Measurements from ENCODE around the gene E2F8.

The E2F8 gene

DNA sequence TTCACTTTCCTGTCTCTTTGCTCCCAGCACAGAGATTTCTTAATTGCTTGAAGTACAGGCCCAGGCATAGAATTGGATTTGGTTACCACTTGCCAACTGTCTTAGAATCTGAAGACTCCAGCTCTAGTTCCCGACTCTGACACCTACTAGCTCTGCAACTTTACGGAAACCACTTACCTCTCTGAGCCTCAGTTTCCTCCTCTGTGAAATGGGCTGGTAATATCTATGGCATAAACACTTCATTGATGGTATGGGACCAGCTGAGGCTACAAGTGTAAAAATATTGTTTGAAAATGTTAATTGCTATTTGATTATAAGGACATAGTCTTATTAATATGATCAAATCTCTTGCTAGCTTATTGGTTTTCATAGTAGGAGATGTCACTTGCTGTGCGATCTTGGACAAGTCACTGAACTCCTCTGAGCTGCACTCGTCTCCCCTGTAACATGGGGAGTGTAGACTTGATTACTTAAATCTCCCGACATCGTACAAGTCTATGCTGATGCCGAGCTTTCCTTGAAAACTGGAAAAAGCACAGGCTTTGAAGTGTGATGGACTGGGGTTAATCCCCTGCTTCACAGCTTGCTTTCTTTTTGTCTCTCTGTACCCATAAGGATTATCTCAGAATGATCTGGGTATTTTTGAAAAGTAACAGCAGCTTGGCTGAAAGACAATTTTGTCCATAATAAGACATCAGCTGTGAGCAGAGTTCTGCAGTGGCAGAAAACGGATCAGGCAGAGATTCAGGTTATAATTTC, 11.8 kb upstream of the E2F8 start:
- no peak for DNase-seq

DNA sequence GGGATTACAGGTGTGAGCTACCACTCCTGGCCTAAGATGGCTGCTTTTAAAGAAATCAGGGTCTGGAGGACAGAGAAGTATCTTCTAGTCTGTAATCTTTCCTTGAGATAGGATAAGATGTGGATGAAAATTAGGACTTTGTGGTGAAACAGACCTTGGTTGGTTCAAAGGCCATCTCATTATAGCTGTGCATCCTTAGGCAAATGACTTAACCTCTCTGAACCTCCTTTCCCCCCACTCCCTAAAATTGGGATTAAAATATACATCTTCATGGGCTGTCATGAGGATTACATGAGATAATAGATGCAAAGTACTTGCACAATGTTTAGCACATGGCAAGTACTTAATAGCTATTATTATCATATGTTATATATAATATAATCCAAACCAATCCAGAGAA, 10.8 kb upstream of the E2F8 start:
- no peak for DNase-seq

DNA sequence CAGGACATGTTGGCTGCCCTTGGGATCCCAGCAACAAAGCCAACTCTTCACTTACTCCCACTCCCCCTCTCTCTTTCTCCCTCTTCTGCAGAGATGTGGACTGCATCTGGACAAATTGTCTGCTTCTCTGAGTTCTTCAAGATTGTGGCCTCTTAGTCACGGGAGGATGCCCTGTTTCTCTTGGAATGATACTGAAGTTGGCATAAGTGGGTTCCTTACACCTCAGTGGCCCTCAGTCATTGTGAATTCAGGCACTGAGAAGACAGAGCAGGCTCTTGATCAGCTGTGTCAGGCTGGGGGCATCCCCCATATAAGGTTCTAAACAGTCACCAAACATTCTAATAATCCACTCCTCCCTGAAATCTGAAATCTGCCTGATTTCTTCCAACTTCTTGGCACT, 6.1 kb upstream of the E2F8 start:
- DNase-seq: no peak

GRCh38 chr11:19245351-19245750, 4.6 kb upstream of the E2F8 start:
- DNase-seq: no peak

- no peak for DNase-seq
Observed at GRCh38 chr11:19244621-19245020, 3.9 kb upstream of the E2F8 start.

DNA sequence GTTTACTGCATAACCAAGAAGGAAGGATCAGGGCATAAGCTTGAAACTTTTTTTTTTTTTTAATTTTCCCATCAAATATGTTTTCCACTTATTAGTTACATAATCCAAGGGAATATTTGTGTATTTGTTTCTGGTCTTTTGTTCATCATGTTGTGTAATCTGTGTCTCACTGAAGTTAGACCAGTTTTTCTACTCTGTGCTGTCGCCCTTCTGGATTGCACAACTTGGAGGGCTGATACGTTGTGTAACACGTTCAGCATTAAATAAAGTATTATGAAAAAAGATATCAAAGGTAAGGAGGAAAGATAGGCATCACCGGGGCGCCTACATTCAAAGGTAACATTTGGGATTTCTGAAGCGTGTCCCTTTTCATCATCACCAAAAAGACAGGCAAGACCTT, 3.3 kb upstream of the E2F8 start:
- no peak for DNase-seq

GRCh38 chr11:19243613-19244012, 2.9 kb upstream of the E2F8 start:
- DNase-seq: no peak

GRCh38 chr11:19243143-19243542, 2.4 kb upstream of the E2F8 start:
- DNase-seq: no peak

- no peak for DNase-seq
Observed at GRCh38 chr11:19242179-19242932, 1.6 kb upstream of the E2F8 start.

- no peak for DNase-seq
Observed at GRCh38 chr11:19241260-19242178, 774 bp upstream of the E2F8 start.

DNA sequence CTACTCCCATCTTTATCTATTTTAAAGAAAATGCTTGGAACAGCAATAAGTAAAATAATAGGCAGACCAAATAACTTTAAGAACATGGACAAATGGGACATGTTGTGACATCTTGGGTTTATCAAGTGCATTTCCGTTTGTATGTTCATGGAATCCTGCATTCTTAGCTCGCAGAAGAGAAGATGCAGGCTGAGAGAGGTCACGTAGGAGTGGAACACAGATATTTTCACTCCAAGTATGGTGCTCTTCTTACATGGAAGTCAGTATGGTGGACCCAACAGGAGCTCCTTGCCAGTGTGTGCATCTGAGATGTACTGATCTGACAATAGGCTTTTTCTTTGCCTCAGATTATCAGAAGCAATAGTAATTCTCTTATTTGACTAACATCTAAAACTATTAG, 1.7 kb downstream of the E2F8 start:
- no peak for DNase-seq

GRCh38 chr11:19237813-19238212, 2.9 kb downstream of the E2F8 start:
- DNase-seq: no peak

DNA sequence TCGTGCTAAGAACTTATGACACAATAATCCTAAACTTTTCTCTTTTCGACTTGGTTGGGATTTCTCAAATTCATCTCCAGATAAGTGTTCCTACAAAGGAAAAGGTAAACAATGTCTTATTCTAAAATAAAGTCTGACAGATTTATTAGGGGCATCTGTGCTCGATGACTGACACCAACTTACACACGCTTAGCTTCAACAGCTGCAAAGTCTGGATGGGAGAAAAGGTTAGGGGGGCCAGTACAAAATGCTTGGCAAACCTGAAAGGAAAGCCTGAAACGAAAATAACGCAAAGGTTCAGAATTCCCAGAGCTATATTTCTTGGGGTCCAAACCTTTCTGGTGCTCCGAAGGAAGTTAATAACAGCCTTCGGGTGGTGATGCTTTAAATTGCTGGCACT, 3.4 kb downstream of the E2F8 start:
- no peak for DNase-seq

GRCh38 chr11:19234231-19234817, 6.4 kb downstream of the E2F8 start:
- no peak for DNase-seq

DNA sequence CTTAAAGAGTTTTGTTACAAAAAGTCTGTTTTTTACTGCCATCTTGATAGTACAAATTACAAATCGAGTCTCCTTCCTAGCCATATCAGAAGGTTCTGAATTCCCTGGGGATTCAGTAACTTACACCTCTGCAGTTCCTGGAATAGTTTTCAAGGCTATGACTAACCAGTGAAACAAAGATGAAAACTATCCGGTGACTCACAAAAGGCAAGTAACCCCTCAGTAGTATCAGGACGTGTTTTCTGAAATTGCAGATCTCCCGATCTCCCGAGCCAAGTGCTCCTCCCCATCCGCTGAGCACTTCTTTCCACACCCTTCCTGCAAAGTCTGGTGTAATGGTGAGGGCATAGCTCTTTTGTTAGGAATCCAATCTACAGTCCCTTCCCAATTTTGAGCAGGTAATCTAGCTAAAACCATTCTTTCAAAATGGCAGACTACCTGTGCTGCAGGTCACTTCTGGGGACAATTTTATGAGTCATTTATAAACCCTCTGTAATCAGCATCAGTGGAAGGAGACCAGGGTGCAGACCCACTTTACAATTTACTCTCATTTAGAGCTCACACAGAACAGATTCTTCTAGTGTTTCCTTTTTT, 7.7 kb downstream of the E2F8 start:
- no peak for DNase-seq

GRCh38 chr11:19229671-19230070, 11.1 kb downstream of the E2F8 start:
- DNase-seq: no peak

GRCh38 chr11:19228968-19229367, 11.8 kb downstream of the E2F8 start:
- DNase-seq: no peak

DNA sequence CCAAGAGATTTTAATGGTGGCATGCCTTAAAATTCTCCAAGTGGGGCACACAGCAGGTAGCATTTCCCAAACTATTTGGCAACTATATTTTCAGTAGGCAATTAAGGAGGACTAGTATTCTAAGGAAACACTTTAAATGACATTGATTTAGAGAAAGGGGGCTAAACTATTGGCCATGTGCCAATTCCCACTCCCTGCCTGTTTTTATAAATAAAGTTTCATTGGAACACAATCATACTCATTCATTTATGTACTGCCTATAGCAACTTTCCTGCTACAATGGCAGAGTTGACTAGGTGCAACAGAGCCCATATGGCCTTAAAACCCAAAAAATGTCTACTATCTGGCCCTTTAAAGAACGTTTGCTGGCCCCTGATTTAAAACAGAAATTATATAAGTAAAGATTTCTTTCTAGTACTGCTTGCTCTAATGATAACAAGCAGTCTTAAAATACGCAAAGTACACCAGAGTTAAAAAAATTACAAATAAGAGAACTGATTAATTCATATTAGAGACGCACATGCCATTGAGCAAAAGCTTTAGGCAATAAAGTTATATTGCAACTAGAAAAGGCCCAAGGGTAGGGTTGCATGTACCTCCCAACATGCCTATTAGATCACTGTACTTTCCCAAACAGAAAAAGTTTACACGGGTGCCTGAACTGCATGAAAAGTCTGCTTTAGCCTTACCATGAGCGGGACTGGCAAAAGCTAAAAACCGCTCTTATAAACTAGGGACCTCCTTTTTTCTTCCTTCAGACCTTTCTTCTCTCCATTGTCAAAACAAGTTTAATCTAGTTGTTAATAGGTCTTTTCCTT, 14.2 kb downstream of the E2F8 start:
- no peak for DNase-seq

DNA sequence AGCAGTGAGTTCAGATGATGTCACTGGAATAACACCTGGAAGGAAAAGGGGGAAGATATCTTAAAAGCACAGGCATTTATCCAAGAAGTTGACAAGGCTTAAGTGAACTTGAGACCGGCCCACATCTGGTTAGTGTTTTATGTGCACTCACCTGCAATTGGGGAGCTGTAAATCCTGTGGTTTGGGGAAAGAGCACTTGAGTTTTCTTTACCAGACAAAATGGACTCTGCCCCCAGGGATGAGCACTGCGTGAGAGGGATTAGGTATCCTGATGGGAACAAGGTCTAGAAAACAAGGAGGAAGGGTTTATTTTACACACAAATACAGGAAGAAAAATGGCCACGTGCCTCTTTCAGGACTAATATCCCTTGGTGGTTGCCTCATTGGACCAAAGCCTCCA, 15.2 kb downstream of the E2F8 start:
- no peak for DNase-seq

DNA sequence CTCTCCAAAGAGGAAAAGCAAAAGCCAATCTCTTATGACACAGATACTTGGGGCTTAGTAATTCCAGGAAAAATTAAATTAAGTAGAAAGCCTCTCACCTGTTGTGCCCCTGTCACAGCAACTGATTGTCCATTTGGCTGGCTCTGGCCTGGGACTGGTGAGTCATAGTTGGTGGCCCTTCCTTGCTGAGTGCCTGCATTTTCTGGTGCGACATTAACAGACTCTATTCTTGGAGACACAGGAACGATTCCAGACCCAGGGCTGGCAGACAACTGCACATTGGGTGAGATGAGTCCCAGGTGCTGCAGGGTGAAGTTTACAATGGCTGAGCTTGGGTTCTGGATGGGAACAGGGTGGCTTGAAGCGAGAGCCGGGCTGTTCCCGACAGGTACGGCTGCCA, 15.6 kb downstream of the E2F8 start:
- no peak for DNase-seq

GRCh38 chr11:19220903-19221724, 19.6 kb downstream of the E2F8 start:
- no peak for DNase-seq

Data from NCI-H2171 (cell line).